ENCODE data around the gene ARHGEF16.

Gene ARHGEF16

DNA sequence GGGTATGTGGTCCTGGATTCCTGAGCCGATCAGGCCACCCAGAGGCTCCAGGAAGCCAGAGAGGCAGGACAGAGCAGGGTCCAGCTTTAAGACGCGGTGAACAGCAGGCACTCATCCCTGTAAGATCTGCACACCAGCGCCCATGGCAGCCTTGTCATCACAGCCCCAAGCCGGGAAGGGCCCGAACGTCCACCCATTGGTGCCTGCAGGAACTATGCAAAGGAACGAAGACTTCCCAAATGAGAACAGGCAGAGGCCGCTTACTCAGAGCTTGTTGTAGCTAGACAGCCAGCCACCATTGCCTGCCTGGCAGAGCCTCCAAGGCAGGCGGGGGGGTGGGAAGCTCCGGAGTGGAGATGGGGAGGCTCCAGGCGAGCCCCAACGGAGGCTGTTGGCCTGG lies 12.1 kb upstream of the ARHGEF16 start:
- Histone ChIP-seq H3K9ac (ENCODE audit: low read length) (no peak overlapping the region), H3K36me3 (ENCODE audit: control insufficient read depth, insufficient read depth, low read length) (no peaks in the 10 kb centered on the region), H3K4me1 (ENCODE audit: control insufficient read depth, insufficient read depth, low read length) (no peaks in the 10 kb centered on the region), H3K9me3 (ENCODE audit: control insufficient read depth, low read length) (no peaks in the 10 kb centered on the region), H3K27me3 (ENCODE audit: control insufficient read depth, insufficient read depth, low read length) (peaks cover 28% of the 10 kb centered on the region), H3K4me3 (ENCODE audit: low read length) (no peak overlapping the region)

GRCh38 chr1:3442901-3443300 lies 11.6 kb upstream of the ARHGEF16 start:
- Histone ChIP-seq H3K4me1 (ENCODE audit: control insufficient read depth, insufficient read depth, low read length) (no peaks in the 10 kb centered on the region), H3K9ac (ENCODE audit: low read length) (no peak overlapping the region), H3K36me3 (ENCODE audit: control insufficient read depth, insufficient read depth, low read length) (no peaks in the 10 kb centered on the region), H3K4me3 (ENCODE audit: low read length) (no peak overlapping the region), H3K9me3 (ENCODE audit: control insufficient read depth, low read length) (no peaks in the 10 kb centered on the region), H3K27me3 (ENCODE audit: control insufficient read depth, insufficient read depth, low read length) (peaks cover 28% of the 10 kb centered on the region)

GRCh38 chr1:3443807-3444206 lies 10.7 kb upstream of the ARHGEF16 start:
- H3K27me3 ChIP-seq (ENCODE audit: control insufficient read depth, insufficient read depth, low read length), result peaks cover 28% of the 10 kb centered on the region

GRCh38 chr1:3444298-3444697 lies 10.2 kb upstream of the ARHGEF16 start:
- Histone ChIP-seq H3K9ac (ENCODE audit: low read length) (no peak overlapping the region), H3K9me3 (ENCODE audit: control insufficient read depth, low read length) (no peaks in the 10 kb centered on the region), H3K4me1 (ENCODE audit: control insufficient read depth, insufficient read depth, low read length) (no peaks in the 10 kb centered on the region), H3K4me3 (ENCODE audit: low read length) (no peak overlapping the region), H3K36me3 (ENCODE audit: control insufficient read depth, insufficient read depth, low read length) (no peaks in the 10 kb centered on the region), H3K27me3 (ENCODE audit: control insufficient read depth, insufficient read depth, low read length) (peaks cover 28% of the 10 kb centered on the region)

More at GRCh38 chr1:3443807-3444206, 10.7 kb upstream of the ARHGEF16 start:
- H3K4me3 ChIP-seq (ENCODE audit: low read length), result no peak overlapping the region
- no peaks in the 10 kb centered on the region for H3K9me3 ChIP-seq (ENCODE audit: control insufficient read depth, low read length)
- no peaks in the 10 kb centered on the region for H3K36me3 ChIP-seq (ENCODE audit: control insufficient read depth, insufficient read depth, low read length)
- H3K4me1 ChIP-seq (ENCODE audit: control insufficient read depth, insufficient read depth, low read length), result no peaks in the 10 kb centered on the region
- no peak overlapping the region for H3K9ac ChIP-seq (ENCODE audit: low read length)

- Histone ChIP-seq H3K36me3 (ENCODE audit: control insufficient read depth, insufficient read depth, low read length) (no peaks in the 10 kb centered on the region), H3K4me1 (ENCODE audit: control insufficient read depth, insufficient read depth, low read length) (no peaks in the 10 kb centered on the region), H3K4me3 (ENCODE audit: low read length) (no peak overlapping the region), H3K9ac (ENCODE audit: low read length) (no peak overlapping the region), H3K27me3 (ENCODE audit: control insufficient read depth, insufficient read depth, low read length) (peaks cover 24% of the 10 kb centered on the region), H3K9me3 (ENCODE audit: control insufficient read depth, low read length) (no peaks in the 10 kb centered on the region)
Measured at GRCh38 chr1:3444736-3445135, 9.7 kb upstream of the ARHGEF16 start.

GRCh38 chr1:3450202-3450863 lies 4.1 kb upstream of the ARHGEF16 start:
- Histone ChIP-seq H3K27me3 (ENCODE audit: control insufficient read depth, insufficient read depth, low read length) (no peaks in the 10 kb centered on the region), H3K9me3 (ENCODE audit: control insufficient read depth, low read length) (no peaks in the 10 kb centered on the region), H3K9ac (ENCODE audit: low read length) (no peak overlapping the region), H3K4me3 (ENCODE audit: low read length) (no peak overlapping the region), H3K36me3 (ENCODE audit: control insufficient read depth, insufficient read depth, low read length) (no peaks in the 10 kb centered on the region), H3K4me1 (ENCODE audit: control insufficient read depth, insufficient read depth, low read length) (peaks cover 16% of the 10 kb centered on the region)

DNA sequence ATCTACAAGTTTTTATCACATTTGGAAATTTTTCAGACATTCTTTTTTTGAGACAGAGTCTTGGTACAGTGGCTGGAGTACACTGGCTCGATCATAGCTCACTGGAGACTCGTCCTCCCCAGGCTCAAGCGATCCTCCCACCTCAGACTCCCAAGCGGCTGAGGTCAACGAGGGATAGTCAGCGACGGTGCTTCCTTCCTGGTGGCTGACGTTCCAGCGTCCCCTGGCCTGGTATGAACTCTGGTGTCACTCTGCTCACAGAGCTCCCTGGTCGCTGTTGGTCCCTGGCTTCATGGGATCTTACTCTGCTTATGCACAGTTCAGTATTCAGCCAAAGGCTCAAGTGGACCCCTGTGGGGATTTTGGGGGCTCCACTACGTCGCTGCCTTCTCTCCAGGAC lies 3.5 kb upstream of the ARHGEF16 start:
- Histone ChIP-seq H3K9ac (ENCODE audit: low read length) (no peak overlapping the region), H3K4me1 (ENCODE audit: control insufficient read depth, insufficient read depth, low read length) (peaks cover 23% of the 10 kb centered on the region), H3K36me3 (ENCODE audit: control insufficient read depth, insufficient read depth, low read length) (no peaks in the 10 kb centered on the region), H3K4me3 (ENCODE audit: low read length) (no peak overlapping the region), H3K9me3 (ENCODE audit: control insufficient read depth, low read length) (no peaks in the 10 kb centered on the region), H3K27me3 (ENCODE audit: control insufficient read depth, insufficient read depth, low read length) (no peaks in the 10 kb centered on the region)

- Histone ChIP-seq H3K27me3 (ENCODE audit: control insufficient read depth, insufficient read depth, low read length) (no peaks in the 10 kb centered on the region), H3K4me3 (ENCODE audit: low read length) (no peak overlapping the region), H3K36me3 (ENCODE audit: control insufficient read depth, insufficient read depth, low read length) (no peaks in the 10 kb centered on the region), H3K9me3 (ENCODE audit: control insufficient read depth, low read length) (no peaks in the 10 kb centered on the region), H3K9ac (ENCODE audit: low read length) (peak overlapping the region; percentile 29), H3K4me1 (ENCODE audit: control insufficient read depth, insufficient read depth, low read length) (peaks cover 35% of the 10 kb centered on the region)
Measured at GRCh38 chr1:3451994-3452865, 2.2 kb upstream of the ARHGEF16 start.

GRCh38 chr1:3452866-3453175 lies 1.6 kb upstream of the ARHGEF16 start:
- Histone ChIP-seq H3K9ac (ENCODE audit: low read length) (peak overlapping the region; percentile 29), H3K4me3 (ENCODE audit: low read length) (no peak overlapping the region), H3K36me3 (ENCODE audit: control insufficient read depth, insufficient read depth, low read length) (no peaks in the 10 kb centered on the region), H3K4me1 (ENCODE audit: control insufficient read depth, insufficient read depth, low read length) (peaks cover 41% of the 10 kb centered on the region), H3K27me3 (ENCODE audit: control insufficient read depth, insufficient read depth, low read length) (no peaks in the 10 kb centered on the region), H3K9me3 (ENCODE audit: control insufficient read depth, low read length) (no peaks in the 10 kb centered on the region)

- Histone ChIP-seq H3K4me1 (ENCODE audit: control insufficient read depth, insufficient read depth, low read length) (peaks cover 46% of the 10 kb centered on the region), H3K9me3 (ENCODE audit: control insufficient read depth, low read length) (no peaks in the 10 kb centered on the region), H3K27me3 (ENCODE audit: control insufficient read depth, insufficient read depth, low read length) (no peaks in the 10 kb centered on the region), H3K9ac (ENCODE audit: low read length) (peak overlapping the region; percentile 29), H3K36me3 (ENCODE audit: control insufficient read depth, insufficient read depth, low read length) (no peaks in the 10 kb centered on the region), H3K4me3 (ENCODE audit: low read length) (no peak overlapping the region)
Measured at GRCh38 chr1:3453203-3453761, 1.2 kb upstream of the ARHGEF16 start.

DNA sequence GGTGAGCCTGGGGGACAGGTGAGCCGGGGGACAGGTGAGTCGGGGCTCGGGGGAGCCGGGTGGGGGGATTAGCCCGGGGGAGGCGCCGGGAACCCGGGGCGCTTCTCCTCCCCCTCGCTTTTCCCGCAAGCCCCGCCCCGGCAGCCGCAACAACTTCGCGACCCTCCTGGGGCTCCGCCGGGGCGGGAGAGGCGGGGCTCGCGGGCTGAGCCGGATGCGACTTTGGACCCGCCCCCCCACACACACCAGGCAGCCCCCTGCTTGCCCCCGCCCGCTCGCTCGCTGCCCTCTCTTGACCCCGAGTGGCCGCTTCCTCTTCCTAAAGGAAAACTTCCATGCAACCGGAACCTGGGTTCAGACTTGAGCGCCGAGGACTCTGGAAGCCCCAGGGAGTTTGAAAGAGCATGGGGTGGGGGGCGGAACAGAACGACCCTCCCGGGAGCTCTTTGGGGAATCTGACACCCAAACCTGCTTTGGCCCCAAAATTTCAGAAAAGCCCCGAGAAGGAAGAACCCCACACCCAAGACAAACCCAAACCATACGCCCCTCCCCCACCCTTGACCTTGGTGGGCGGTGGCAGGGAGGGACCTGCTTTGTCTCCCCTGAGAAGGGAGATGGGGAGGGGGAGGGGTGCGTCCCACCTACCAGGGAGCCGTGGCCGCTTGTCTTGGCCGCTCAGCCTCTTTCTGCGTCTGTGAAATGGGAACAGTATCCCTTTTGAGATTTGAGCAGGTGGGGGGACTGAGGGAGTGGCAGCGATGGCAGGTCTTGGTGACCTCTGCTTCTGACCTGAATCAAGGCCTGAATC lies 550 bp downstream of the ARHGEF16 start:
- H3K4me3 ChIP-seq (ENCODE audit: low read length), result peak overlapping the region; percentile 75
- H3K9ac ChIP-seq (ENCODE audit: low read length), result peak overlapping the region; percentile 78
- peaks cover 63% of the 10 kb centered on the region for H3K4me1 ChIP-seq (ENCODE audit: control insufficient read depth, insufficient read depth, low read length)
- no peaks in the 10 kb centered on the region for H3K9me3 ChIP-seq (ENCODE audit: control insufficient read depth, low read length)
- H3K36me3 ChIP-seq (ENCODE audit: control insufficient read depth, insufficient read depth, low read length), result no peaks in the 10 kb centered on the region
- H3K27me3 ChIP-seq (ENCODE audit: control insufficient read depth, insufficient read depth, low read length), result no peaks in the 10 kb centered on the region

Measured in mucosa of stomach (tissue), 1 donor.